CD14-positive monocyte (primary cell): ENCODE results near the gene ITGB8. TPM values are rescaled to one million over a fixed set of nuclear protein-coding genes. Genes with fewer than 3 reads are reported as not detected.

Experiments
- DNase-seq, 3 donors: peaks; one replicate each; pipeline ENCODE4 v3.0.0-alpha.2; 2011 to 2022
- H2AFZ ChIP-seq: 2 replicates; pipeline ENCODE4 v1.6.0; 2012; ENCODE audit warnings: mild to moderate bottlenecking, low read depth, low read length, inconsistent platforms; ENCODE audit not compliant: insufficient read depth, poor library complexity, severe bottlenecking
- H3K27ac ChIP-seq, 2 donors: 1 replicate in 1 of 2; 2 replicates in 1 of 2; pipeline ENCODE4 v1.5.1; 2012 to 2013; ENCODE audit warnings: low read length in 2 of 2, control low read depth in 1 of 2, inconsistent platforms in 1 of 2, low read depth in 1 of 2, mild to moderate bottlenecking in 1 of 2
- H3K27me3 ChIP-seq, 2 donors: one replicate each; pipeline versions ENCODE4 v1.6.0 to v1.6.1; 2011 to 2013; ENCODE audit warnings: low read length in 2 of 2; ENCODE audit not compliant: control insufficient read depth in 2 of 2, insufficient read depth in 2 of 2
- H3K36me3 ChIP-seq, 2 donors: replicated peaks in 1 of 2; 1 replicate in 1 of 2; 2 replicates in 1 of 2; pipeline versions ENCODE4 v1.5.1 to v1.6.1; 2012 to 2013; ENCODE audit warnings: low read length in 2 of 2, control low read depth in 1 of 2, inconsistent platforms in 1 of 2, mild to moderate bottlenecking in 1 of 2; ENCODE audit not compliant: insufficient read depth in 2 of 2, control insufficient read depth in 1 of 2
- H3K4me1 ChIP-seq, 2 donors: 1 replicate in 1 of 2; 2 replicates in 1 of 2; pipeline versions ENCODE4 v1.5.1 to v1.6.1; 2012 to 2013; ENCODE audit warnings: low read length in 2 of 2, control low read depth in 1 of 2, inconsistent platforms in 1 of 2, mild to moderate bottlenecking in 1 of 2, moderate library complexity in 1 of 2; ENCODE audit not compliant: insufficient read depth in 2 of 2, control insufficient read depth in 1 of 2
- H3K4me2 ChIP-seq: replicated peaks from 2 replicates; pipeline ENCODE3; 2012; ENCODE audit warnings: low read length, moderate library complexity, mild to moderate bottlenecking; ENCODE audit not compliant: poor library complexity, severe bottlenecking; ENCODE audit errors: extremely low read depth
- H3K4me3 ChIP-seq, 3 experiments: fragments of 200-600 bp in 1 of 3; sonication (generic) in 1 of 3; replicated peaks in 1 of 3; 1 replicate in 2 of 3; 2 replicates in 1 of 3; pipeline ENCODE4 v1.5.1; 2011 to 2013; ENCODE audit warnings: low read length in 3 of 3, mild to moderate bottlenecking in 3 of 3, control low read depth in 2 of 3, low read depth in 2 of 3, inconsistent platforms in 1 of 3, moderate library complexity in 1 of 3
- H3K79me2 ChIP-seq: 2 replicates; pipeline ENCODE4 v1.6.0; 2012; ENCODE audit warnings: mild to moderate bottlenecking, control low read depth, inconsistent platforms, low read length, moderate library complexity; ENCODE audit not compliant: insufficient read depth
- H3K9ac ChIP-seq: 2 replicates; pipeline ENCODE4 v1.6.0; 2017; ENCODE audit warnings: low read length, mild to moderate bottlenecking; ENCODE audit not compliant: insufficient read depth, poor library complexity, severe bottlenecking
- H3K9me3 ChIP-seq, 2 donors: replicated peaks in 1 of 2; 1 replicate in 1 of 2; 2 replicates in 1 of 2; pipeline versions ENCODE4 v1.5.1 to v1.6.1; 2012 to 2013; ENCODE audit warnings: low read length in 2 of 2, control low read depth in 1 of 2; ENCODE audit not compliant: control insufficient read depth in 1 of 2, insufficient read depth in 1 of 2
- H4K20me1 ChIP-seq: 2 replicates; pipeline ENCODE4 v1.6.0; 2012; ENCODE audit warnings: mild to moderate bottlenecking, low read length, control low read depth, moderate library complexity; ENCODE audit not compliant: insufficient read depth
- H3K27ac Mint-ChIP-seq, 7 donors: one replicate each; pipeline ENCODE4 v1.8.0; 2020; ENCODE audit warnings: mild to moderate bottlenecking in 7 of 7, mixed read lengths in 7 of 7, moderate library complexity in 6 of 7, inconsistent platforms in 2 of 7
- H3K27me3 Mint-ChIP-seq, 3 donors: one replicate each; pipeline ENCODE4 v1.8.0; 2021 to 2022; ENCODE audit warnings: low read depth in 3 of 3, mild to moderate bottlenecking in 3 of 3, mixed read lengths in 3 of 3, moderate library complexity in 3 of 3, inconsistent platforms in 1 of 3
- H3K36me3 Mint-ChIP-seq, 2 donors: one replicate each; pipeline ENCODE4 v1.8.0; 2020; ENCODE audit warnings: mixed read lengths in 2 of 2, inconsistent platforms in 1 of 2, mild to moderate bottlenecking in 1 of 2
- H3K4me1 Mint-ChIP-seq: one replicate; pipeline ENCODE4 v1.8.0; 2020; ENCODE audit warnings: mild to moderate bottlenecking, mixed read lengths
- H3K4me3 Mint-ChIP-seq, 2 donors: one replicate each; pipeline ENCODE4 v1.8.0; 2020; ENCODE audit warnings: mild to moderate bottlenecking in 2 of 2, mixed read lengths in 2 of 2, moderate library complexity in 1 of 2
- H3K9me3 Mint-ChIP-seq, 7 donors: one replicate each; pipeline ENCODE4 v1.8.0; 2020 to 2022; ENCODE audit warnings: mixed read lengths in 7 of 7, mild to moderate bottlenecking in 6 of 7, moderate library complexity in 6 of 7, inconsistent platforms in 2 of 7
- CTCF ChIP-seq: fragments of 200-600 bp; IDR thresholded peaks from one replicate; pipeline ENCODE4 v1.8.0; 2022; ENCODE audit warnings: antibody characterized with exemption, mild to moderate bottlenecking
- WGBS: methylation state at CpG from one replicate; pipeline ENCODE4 v1.1.5; 2013; ENCODE audit warnings: missing lambda C conversion rate; ENCODE audit not compliant: insufficient coverage; 5-methylcytosine and 5-hydroxymethylcytosine counted together
- intact Hi-C, 2 donors: fragments of 100-400 bp; cut with micrococcal nuclease; formaldehyde crosslinking; loops; one replicate each; pipeline versions ENCODE4 v1.15.0 to v1.15.1; 2023
- polyA plus RNA-seq, 3 donors: library from polyadenylated mRNA; depleted of rRNA in 1 of 3; unstranded in 2 of 3; stranded (reverse) in 1 of 3; fragments of 300-500 nt in 2 of 3; fragments of >200 nt in 1 of 3; fragmentation: Illumina TruSeq in 2 of 3; gene quantifications; 1 replicate in 2 of 3; 2 replicates in 1 of 3; pipeline ENCODE4 v1.2.3, GENCODE V29; 2012 to 2021

ITGB8 gene
- polyA plus RNA-seq, 3 donors, result 0.01 to 0.28 (median 0.19) TPM

- Histone ChIP-seq H3K79me2 (no peaks in the 10 kb centered on the region), H3K4me1 (peaks cover 0 to 5% of the 10 kb centered on the region in 2 donors), H3K9me3 (no peaks in the 10 kb centered on the region), H4K20me1 (no peaks in the 10 kb centered on the region), H3K27me3 (no peaks in the 10 kb centered on the region), H3K4me2 (no peak overlapping the region), H3K36me3 (no peaks in the 10 kb centered on the region), H3K9ac (no peak overlapping the region), H3K27ac (no peak overlapping the region), H3K4me3 (no peak overlapping the region), H2AFZ (no peak overlapping the region)
- H3K4me3 Mint-ChIP-seq, result no peak overlapping the region
- H3K27ac Mint-ChIP-seq, result no peak overlapping the region
- peaks cover 7% of the 10 kb centered on the region for H3K4me1 Mint-ChIP-seq
- peaks cover 0 to 2% (median 0%) of the 10 kb centered on the region in 3 donors for H3K27me3 Mint-ChIP-seq
- H3K9me3 Mint-ChIP-seq, result peaks cover 0 to 3% (median 0%) of the 10 kb centered on the region in 7 donors
- no peak for DNase-seq
- no peak for TF ChIP-seq CTCF
- intact Hi-C loops, result no loop called here
- no peaks in the 10 kb centered on the region for H3K36me3 Mint-ChIP-seq
Observed at GRCh38 chr7:20456701-20457100, 126.0 kb downstream of the ITGB8 start.

DNA sequence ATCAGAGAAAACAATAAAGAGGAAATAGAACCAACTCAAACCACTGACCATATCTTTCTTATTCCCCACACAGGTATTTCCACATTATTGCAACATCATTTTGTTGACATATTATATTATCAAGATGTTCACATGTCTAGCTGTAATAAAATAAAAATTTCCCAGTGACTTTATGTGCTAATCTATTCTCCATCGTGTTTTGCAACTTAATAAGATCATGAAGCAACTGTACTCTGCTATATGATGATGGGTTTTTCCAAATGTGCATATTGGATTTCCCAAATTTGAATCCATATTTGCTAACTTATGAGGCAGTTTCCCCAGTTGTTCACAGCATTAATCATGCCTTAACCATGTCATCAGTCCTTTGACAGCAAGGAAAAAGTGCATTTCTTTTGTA lies 127.8 kb downstream of the ITGB8 start:
- H3K36me3 ChIP-seq, result no peaks in the 10 kb centered on the region
- Mint-ChIP-seq H3K9me3 (peaks cover 0 to 3% (median 0%) of the 10 kb centered on the region in 7 donors), H3K36me3 (no peaks in the 10 kb centered on the region), H3K4me1 (peaks cover 7% of the 10 kb centered on the region), H3K27me3 (peaks cover 0 to 2% (median 0%) of the 10 kb centered on the region in 3 donors), H3K4me3 (no peak overlapping the region), H3K27ac (peak overlapping the region in 3 of 7 donors; percentile 35 to 66 (median 50))
- H3K27ac ChIP-seq, result no peak overlapping the region
- intact Hi-C loops, result no loop called here
- no peaks in the 10 kb centered on the region for H3K79me2 ChIP-seq
- DNase-seq, result peak; percentile 35 to 92 (median 46)
- no peaks in the 10 kb centered on the region for H3K9me3 ChIP-seq
- no peak overlapping the region for H3K9ac ChIP-seq
- no peak overlapping the region for H3K4me3 ChIP-seq
- H4K20me1 ChIP-seq, result no peaks in the 10 kb centered on the region
- no peak for TF ChIP-seq CTCF
- no peaks in the 10 kb centered on the region for H3K27me3 ChIP-seq
- WGBS, result no CpG with 5 or more reads among the region's 1 CpG
- H3K4me1 ChIP-seq, result peaks cover 0 to 5% of the 10 kb centered on the region in 2 donors
- no peak overlapping the region for H3K4me2 ChIP-seq
- no peak overlapping the region for H2AFZ ChIP-seq
